ENCODE results near the gene ANKRD33B. TPM values are rescaled to one million over a fixed set of nuclear protein-coding genes. Genes with fewer than 3 reads are reported as not detected.

The ANKRD33B gene
- total RNA-seq, result 0.49 and 0.65 TPM in 2 replicates

GRCh38 chr5:10563945-10564837 lies at the start of gene ANKRD33B:
ANKRD33B (plus strand) TSS chr5:10564070; CDS start chr5:10564468, 398 bp downstream.

Other genes starting within 250 kb of the ANKRD33B start
- 26.8 and 29.5 TPM in 2 replicates for gene MARCHF6, start 210.4 kb upstream of the ANKRD33B start, total RNA-seq
- not detected in 2 replicates for gene ROPN1L, start 122.2 kb upstream of the ANKRD33B start, total RNA-seq
- gene DAP, start 197.2 kb downstream of the ANKRD33B start, total RNA-seq, result 11.7 and 16.8 TPM in 2 replicates

Measured in airway epithelial cell (primary cell).